ENCODE results near the gene LRG1.

Gene LRG1

DNA sequence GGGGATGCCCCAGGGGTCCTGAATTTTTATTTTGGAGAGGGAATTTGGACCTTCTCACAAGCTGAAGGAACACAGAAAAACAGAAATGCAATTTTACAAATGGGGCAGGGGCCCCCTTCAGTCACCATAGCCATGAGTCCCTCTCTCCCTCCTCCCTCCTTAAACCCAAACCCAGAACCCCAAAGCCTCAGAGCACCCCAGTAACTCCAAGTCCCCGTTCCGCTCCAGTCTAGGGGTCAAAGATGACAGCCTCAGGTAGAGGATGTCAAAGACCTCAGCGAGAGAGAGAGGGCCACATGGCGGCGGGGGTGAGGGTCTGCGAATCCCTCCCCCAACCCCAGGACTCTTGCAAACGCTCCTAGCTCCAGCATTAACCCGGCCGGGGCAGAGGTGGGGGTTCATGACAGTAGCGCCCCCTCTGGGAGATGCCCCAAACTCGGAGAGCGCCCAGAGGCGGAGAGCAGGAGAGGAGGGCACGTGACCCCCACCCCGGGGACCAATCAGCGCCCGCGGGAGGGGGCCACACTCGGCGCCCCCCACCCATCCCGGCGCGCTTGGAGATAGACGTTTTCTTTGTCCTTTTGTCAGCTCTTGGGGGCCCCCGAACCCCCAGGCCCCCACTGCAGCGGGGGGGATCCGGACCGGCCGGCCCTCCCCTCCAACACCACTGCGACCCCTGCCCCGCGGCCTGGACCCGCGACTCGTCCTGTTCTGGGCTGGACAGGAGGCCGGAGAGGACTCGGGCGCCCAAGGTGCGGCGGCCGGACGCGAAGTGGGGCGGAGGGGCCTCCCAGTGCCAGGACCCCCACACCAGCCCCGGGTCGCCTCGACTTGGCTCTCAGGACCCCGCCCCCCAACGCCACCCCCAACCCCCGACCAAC is 40.4 kb upstream of the LRG1 start:
- TF ChIP-seq GATA2 (IDR thresholded peaks at IDR 0.05; ENCODE audit: low read depth, low read length) (no peak), GATA3 (IDR thresholded peaks at IDR 0.05; ENCODE audit: low read depth, low read length) (no peak)

DNA sequence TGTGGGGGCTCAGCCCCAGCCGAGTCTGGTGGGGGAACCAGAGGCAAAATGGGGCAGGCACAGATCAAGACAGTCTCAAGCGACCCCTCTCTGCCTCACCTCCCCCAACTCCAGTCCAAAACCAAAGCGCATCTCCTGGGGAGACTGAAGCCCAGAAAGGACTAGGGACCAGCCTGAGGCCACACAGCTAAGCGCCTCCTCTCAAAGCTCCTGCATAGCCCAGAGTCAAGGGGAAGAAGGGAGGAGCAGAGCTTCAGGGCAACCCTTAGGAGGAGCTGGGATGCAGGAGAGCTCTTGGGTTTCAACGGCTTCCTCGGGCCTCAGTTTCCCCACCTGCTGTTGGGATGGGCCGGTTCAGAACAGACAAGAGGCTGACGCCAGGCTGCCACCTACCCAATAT is 39.6 kb upstream of the LRG1 start:
- no peak for TF ChIP-seq GATA3 (IDR thresholded peaks at IDR 0.05; ENCODE audit: low read depth, low read length)
- no peak for TF ChIP-seq GATA2 (IDR thresholded peaks at IDR 0.05; ENCODE audit: low read depth, low read length)

DNA sequence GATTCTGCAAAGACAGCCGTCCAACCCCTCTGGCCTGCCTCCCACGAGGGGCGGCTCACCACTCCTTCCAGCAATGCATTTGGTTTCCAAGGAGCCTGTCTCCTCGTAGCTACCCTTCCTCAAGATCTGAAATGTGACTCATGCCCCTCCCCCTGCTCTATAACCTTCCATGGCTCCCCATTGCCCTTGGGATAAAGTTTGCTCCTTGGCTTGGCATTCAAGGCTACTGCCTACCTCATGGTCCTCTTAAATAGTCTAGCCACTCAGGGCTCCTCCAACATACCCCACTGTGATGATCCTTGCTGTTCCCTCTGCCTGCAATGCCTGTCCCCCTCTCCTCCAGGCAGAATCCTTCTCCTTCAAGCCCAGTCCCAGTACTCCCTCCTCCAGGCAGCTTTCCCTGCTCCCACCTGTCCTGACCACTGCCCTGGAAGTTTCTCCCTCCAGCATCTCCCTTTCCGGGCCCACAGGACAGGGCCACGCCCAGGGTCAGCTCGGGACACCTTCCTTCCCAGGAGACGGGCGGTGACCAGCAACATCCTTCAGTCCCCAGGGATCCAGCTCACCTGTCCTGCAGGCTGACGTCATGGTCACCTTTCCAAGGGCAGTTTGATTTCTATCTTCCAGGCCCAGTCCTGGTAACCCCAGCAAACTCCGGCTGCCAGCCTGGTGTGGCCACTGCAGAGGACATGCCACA is 38.9 kb upstream of the LRG1 start:
- TF ChIP-seq GATA3 (IDR thresholded peaks at IDR 0.05; ENCODE audit: low read depth, low read length) (no peak), GATA2 (IDR thresholded peaks at IDR 0.05; ENCODE audit: low read depth, low read length) (no peak)

DNA sequence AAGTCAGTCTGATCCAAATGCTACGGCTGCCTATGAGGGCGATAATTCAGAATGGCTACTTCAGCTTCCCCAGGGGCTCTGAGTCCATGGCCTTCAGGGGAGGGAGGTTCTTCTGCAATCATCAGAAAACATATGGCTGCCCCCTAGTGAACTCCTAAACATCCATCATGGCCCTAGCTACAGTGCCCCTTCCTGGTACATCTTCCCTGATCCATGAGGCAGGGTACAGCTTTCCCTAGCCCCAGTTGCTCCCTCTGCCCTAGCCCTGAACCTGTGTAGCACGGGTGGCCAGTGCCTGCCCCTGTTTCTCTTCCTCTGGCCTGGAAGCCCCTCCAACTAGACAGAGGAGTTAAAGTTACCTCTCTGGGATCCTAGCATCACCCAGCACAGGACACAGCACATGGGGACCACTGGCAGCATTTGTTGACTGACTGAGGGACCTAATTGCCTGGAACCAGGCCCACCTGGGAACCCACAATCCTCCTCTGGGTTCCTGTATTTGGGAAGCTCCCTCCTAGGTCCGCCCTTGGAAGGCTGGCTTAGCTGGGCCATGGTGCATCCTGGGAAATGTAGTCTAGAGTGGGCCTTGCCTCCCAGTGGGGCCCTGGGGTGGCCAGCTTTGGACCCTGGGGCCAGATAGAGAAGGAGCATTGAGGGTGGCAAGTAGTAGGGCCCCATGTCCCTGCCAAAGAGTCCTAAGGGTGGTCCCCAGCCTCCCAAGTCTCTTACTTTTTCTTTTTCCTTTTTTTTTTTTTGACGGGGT is 37.4 kb upstream of the LRG1 start:
- TF ChIP-seq GATA3 (IDR thresholded peaks at IDR 0.05; ENCODE audit: low read depth, low read length) (no peak), GATA2 (IDR thresholded peaks at IDR 0.05; ENCODE audit: low read depth, low read length) (no peak)

DNA sequence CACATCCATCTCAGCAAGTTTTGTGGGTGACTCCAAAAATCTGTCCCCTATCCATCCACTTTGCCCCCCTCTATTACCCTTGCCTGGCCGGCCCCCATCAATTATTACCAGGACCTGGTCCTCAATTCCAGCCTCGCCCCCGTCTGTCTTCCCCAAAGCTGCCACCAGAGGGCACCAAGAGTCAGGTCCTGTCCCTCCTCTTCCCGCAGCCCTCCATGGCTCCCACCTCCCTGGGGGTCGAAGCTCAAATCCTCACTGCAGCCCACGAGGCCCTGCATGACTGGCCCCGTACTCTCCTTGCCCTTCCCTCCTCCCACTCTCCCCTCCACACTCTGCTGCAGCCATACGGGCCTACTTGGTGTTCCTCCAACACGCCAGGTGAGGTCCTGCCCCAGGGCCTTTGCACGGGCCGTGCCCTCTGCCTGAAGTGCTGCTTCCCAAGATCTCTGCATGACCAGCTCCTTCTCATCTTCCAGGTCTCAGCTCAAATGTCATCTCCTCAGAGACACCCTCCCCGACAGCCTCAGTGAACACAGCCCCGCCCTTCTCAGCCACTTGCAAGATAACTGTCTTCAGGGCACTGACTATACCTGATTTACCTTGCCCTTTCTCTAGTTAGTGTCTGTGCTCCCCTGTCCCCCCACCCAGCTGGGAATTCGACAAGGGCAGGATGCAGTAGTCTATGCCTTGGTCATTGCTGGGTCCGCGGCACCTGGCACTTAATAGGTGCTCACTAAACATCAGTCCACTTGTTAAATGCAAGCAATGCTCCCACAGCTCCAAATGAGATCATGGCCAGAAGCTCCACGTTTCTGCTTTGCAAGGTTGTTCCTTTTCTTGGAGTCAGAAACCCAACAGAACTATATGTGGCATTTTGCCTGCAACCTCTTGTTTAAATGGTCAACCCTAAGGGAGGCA is 36.4 kb upstream of the LRG1 start:
- TF ChIP-seq GATA2 (IDR thresholded peaks at IDR 0.05; ENCODE audit: low read depth, low read length) (no peak), GATA3 (IDR thresholded peaks at IDR 0.05; ENCODE audit: low read depth, low read length) (no peak)

DNA sequence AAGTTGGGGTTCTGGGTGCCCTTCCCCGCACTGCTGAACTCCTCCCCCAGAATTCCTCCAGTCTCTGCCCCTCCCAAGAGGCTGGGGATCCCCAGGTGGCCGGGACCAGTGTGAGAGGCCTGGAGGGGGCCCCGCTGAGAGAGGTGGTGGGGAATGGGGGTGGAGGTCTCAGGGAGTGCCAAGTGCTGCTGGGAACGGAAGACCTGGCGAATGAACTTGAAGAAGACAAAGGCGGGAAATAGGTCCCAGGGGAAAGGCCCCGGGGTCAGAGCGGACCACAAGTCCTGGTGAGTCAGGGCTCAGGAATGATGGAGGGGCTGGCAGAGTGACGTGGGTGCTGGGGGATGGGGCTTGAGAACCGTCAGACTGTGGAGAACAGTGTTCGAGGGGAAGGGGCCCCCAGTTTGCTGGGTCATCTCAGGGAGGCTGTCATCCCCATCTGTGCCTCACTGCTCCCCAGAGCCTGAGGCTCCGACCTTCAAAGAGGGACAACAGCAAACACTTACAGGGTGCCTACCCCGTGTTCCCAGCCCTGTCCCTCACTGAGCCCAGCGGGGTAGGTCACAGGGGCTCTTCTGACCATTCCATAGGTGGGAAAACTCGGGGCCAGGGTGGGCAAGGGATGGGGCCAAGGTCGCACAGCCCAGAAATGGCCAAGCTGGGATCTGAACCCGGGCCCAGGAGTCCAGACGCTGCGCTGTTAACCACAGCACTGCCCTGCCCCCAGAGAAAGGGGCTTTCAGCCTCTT is 35.6 kb upstream of the LRG1 start:
- TF ChIP-seq GATA3 (IDR thresholded peaks at IDR 0.05; ENCODE audit: low read depth, low read length): no peak
- no peak for TF ChIP-seq GATA2 (IDR thresholded peaks at IDR 0.05; ENCODE audit: low read depth, low read length)

DNA sequence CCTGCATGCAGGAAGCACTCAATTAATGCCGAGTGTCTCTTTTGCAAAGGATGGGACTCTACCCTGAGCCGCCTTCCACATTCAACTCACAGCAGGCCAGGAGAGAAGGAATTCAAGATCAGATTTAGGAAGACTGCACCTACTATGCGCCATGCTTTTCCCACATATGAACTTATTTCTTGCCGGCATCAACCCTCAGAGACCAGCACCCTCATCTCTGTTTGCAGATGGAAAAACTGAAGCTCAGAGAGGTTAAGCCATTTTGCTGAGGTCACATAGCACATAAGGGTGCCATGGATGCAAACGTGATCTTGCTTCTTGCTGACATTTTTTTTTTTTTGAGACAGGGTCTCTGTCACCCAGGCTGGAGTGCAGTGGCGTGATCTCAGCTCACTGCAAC is 33.8 kb upstream of the LRG1 start:
- TF ChIP-seq GATA2 (IDR thresholded peaks at IDR 0.05; ENCODE audit: low read depth, low read length) (no peak), GATA3 (IDR thresholded peaks at IDR 0.05; ENCODE audit: low read depth, low read length) (no peak)

DNA sequence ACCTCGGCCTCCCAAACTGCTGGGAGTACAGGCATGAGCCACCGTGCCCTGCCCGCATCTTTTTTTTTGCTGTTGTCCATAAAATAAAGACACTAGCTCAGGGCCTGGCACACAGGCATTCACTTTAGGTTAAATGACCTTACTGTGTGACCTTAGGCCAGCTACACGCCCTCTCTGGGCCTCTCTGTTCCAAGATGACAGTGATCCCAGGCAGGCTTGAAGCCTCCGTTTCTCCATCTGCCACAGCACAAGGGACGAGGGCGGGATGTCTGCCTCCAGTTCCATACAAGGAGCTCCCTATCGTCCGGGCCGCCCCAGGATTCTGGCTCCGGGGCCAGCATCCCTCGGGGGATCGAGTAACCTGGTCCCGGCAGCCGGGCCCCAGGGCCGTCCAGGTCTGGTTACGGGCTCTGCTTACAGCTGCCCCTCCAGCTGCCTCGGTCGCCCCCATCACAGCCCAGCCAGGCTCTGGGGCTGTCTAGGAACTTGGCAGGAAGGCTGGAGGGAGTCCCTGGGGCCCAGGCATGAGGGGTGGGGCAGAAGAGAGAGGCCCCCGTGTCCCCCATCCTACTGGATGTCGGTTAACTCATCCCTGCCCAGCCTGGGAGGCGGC is 31.6 kb upstream of the LRG1 start:
- TF ChIP-seq GATA2 (IDR thresholded peaks at IDR 0.05; ENCODE audit: low read depth, low read length) (no peak), GATA3 (IDR thresholded peaks at IDR 0.05; ENCODE audit: low read depth, low read length) (no peak)

DNA sequence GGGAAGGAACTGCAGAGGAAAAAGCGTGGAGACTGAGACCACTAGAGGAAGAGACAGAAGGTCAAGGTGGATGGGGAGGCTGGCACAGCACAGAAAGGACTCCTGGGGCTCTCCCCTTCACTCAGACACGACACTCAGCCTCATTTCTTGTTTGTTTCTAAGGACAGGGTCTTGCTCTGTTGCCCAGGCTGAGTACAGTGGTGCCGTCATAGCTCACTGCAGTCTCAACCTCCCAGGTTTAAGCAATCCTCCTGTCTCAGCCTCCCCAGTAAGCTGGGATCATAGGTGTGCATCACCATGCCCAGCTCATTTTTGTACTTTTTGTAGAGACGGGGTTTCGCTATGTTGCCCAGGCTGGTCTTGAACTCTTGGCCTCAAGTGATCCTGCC is 31.1 kb upstream of the LRG1 start:
- no peak for TF ChIP-seq GATA3 (IDR thresholded peaks at IDR 0.05; ENCODE audit: low read depth, low read length)

DNA sequence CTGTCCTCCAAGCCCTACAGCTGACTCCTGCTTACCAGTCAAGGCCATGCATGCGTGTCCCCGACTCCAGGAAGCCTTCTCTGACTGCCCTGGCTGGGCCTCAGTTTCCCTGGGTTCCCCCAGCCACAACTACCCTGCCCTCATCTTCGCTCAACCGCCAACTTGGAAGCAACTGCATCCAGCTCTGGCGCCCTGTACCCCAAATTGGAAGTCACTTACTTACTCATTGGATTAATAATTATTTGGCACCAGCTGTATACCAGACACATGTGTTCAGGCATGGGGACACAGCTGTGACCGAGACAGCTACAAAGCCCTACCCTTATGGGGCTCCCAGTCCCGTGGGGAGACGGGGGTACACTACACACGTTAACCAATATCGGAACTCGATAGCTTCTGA is 30.6 kb upstream of the LRG1 start:
- TF ChIP-seq GATA2 (IDR thresholded peaks at IDR 0.05; ENCODE audit: low read depth, low read length) (no peak), GATA3 (IDR thresholded peaks at IDR 0.05; ENCODE audit: low read depth, low read length) (no peak)

DNA sequence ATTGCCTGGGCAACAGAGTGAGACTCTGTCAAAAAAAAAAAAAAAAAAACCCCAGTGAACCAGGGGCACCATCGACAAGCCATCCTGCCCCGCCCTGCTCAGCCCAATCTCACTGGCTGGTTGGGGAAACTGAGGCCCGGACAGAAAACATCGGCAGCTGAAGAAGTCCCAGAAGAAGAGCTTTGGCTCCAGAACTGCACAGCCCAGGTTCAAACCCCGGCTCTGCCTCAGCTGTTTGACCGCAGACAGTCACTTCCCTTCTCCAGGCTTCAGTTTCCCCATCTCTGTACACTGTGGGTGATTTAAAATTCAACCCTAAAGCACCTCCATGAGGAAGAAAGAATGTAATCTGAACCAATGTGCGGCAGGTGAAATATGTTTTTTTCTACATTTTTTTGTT is 29.1 kb upstream of the LRG1 start:
- TF ChIP-seq GATA2 (IDR thresholded peaks at IDR 0.05; ENCODE audit: low read depth, low read length) (no peak), GATA3 (IDR thresholded peaks at IDR 0.05; ENCODE audit: low read depth, low read length) (no peak)

DNA sequence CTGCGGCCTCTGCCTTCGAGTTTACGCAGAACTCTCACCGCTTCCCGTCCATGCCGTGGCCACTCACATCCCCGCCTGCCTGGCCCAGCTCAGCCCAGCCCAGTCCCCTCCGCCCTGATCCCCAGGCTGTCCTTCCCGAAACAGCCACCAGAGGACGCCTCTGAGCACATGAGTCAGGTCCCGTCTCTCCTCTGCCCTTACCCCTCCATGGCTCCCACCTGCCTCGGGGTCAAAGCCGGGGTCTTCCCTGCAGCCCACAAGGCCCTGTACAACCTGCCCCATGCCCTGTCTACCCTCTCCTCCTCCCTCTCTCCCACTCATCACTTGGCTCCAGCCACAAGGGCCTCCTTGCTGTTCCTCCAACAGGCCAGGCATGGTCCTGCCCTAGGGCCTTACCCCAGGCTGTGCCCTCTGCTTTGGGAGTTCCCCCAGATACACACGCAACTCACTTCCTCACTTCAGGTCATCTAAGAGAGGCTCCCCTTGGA is 27.8 kb upstream of the LRG1 start:
- no peak for TF ChIP-seq GATA2 (IDR thresholded peaks at IDR 0.05; ENCODE audit: low read depth, low read length)
- TF ChIP-seq GATA3 (IDR thresholded peaks at IDR 0.05; ENCODE audit: low read depth, low read length): no peak

All from SH-SY5Y (cell line).